Activated naive CD8-positive, alpha-beta T cell treated with anti-CD3 and anti-CD28 coated beads, Interleukin-2, amount 50 U/mL, for 16 hours (primary cell): Measurements from ENCODE around the gene ZC3H7B.

Experiments
- DNase-seq: peaks from one replicate; pipeline ENCODE4 v3.0.0-alpha.2; 2020; ENCODE audit warnings: low read depth, low spot score

ZC3H7B gene

GRCh38 chr22:41353862-41354575, 52.7 kb downstream of the ZC3H7B start:
- no peak for DNase-seq

DNA sequence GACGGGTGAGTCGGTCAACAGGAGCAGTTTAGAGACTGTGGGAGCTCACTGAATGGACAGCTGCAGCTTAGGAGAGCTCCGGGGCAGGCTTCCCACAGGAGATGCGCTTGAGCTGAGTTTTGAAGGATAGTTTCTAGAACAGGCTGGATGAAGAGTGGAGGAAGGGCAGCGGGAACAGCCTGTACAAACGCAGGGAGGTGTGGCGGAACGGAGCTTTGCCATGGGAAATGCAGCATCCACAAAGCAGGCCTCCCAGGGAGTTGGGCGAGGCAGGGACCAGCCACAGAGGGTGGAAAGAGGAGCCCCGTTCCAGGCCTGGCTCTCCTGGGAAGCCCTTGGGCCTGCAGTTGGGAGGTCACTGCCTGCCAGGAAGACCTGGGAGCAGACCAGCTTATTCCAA, 53.7 kb downstream of the ZC3H7B start:
- no peak for DNase-seq

DNA sequence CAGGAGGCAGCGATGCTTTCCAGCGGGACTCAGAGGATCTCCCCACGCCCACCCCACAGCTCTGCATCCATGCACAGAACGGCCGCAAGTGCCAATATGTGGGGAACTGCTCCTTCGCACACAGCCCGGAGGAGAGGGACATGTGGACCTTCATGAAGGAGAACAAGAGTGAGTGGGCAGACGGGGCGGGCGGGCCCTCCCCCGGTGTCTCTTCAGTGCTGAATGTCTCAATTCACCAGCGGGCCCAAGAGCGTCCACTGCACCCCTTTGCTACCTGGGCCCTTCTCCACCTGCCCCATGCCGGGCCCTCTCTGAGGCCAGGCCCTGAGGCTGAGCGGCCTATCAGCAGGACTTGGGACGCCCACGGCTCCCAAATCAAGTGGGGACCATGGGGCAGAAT, 54.6 kb downstream of the ZC3H7B start:
- DNase-seq, result no peak

GRCh38 chr22:41356430-41357028, 55.2 kb downstream of the ZC3H7B start:
- no peak for DNase-seq

DNA sequence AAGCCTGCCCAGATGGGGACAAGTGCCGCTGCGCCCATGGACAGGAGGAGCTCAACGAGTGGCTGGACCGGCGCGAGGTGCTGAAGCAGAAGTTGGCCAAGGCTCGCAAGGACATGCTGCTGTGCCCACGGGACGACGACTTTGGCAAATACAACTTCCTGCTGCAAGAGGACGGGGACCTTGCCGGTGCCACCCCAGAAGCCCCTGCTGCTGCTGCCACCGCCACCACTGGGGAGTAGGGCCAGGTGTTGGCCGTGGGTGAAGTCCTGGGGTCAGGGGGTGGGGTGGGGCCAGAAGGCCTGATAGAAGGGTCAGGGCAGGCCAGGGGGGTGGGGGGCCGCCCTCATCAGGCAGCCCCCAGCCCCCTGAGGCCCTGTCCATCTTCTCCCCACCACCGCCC, 55.9 kb downstream of the ZC3H7B start:
- DNase-seq, result no peak

GRCh38 chr22:41358927-41359326, 57.6 kb downstream of the ZC3H7B start:
- DNase-seq, result no peak

DNA sequence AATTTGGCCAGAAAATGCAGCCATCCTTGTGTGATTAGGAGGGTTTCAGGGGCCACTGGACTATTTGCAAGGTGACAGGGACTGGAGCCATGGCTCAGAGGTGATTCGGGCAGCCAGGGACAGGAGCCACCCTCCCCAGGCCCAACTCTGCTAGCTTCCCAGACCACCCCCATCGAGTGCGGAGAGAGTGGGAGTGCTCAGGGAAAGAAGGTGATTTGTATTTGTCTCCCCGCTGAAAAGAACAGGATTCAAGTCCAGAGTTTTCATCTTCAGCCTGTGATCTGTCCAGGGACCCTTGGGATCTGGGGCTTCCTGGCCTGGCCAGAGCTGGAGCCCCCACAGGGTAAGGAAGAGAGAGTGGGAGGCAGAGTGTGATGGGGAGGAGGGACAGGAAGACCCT, 58.1 kb downstream of the ZC3H7B start:
- no peak for DNase-seq

GRCh38 chr22:41360126-41360525, 58.8 kb downstream of the ZC3H7B start:
- DNase-seq, result no peak

DNA sequence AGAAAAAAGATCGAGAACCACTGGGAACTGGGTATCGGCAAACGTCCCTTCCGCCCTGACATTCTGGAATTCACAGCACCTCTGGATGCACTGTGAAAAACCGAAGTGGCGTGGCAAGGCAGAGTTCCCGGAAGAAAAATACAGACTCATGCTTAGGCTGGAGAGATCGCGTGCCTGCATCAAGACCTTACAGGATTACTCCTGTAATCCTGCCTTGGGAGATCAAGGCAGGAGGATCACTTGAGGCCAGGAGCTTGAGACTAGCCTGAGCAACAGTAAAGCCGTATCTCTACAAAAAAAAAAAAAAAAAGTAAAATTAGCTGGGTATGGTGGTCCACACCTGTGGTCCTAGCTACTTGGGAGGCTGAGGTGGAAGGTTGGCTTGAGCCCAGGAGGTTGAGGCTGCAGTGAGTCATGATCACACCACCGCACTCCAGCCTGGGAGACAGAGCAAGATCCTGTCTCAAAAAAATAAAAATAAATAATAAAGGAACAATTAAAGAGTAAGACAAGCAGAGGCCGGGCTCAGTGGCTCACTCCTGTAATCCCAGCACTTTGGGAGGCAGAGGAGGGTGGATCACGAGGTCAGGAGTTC, 60.5 kb downstream of the ZC3H7B start:
- no peak for DNase-seq

GRCh38 chr22:41362615-41363014, 61.3 kb downstream of the ZC3H7B start:
- DNase-seq, result no peak

DNA sequence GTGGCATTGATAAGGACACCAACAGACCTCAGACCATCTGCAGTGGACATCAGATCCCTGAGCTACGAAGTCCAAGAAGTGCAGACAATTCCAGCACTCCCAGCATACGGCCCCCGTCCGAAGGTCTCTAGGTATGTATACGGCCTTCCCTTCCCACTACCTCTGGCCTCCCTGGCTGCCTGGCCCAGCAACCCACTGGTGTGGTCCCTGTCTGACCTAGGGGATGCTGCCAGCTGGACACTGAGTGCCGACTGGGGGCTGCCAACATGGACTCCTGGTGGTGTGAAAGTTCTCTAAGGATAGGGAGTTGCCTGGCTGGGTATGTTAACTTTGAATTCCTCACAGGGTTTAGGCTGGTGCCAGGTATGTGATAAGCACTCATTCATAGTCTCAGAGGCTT, 62.9 kb downstream of the ZC3H7B start:
- no peak for DNase-seq

- DNase-seq, result no peak
Measured at GRCh38 chr22:41364955-41365354, 63.6 kb downstream of the ZC3H7B start.

- no peak for DNase-seq
Measured at GRCh38 chr22:41365425-41365824, 64.1 kb downstream of the ZC3H7B start.

- DNase-seq, result no peak
Measured at GRCh38 chr22:41366323-41367029, 65.2 kb downstream of the ZC3H7B start.

GRCh38 chr22:41367039-41367679, 65.8 kb downstream of the ZC3H7B start:
- no peak for DNase-seq

DNA sequence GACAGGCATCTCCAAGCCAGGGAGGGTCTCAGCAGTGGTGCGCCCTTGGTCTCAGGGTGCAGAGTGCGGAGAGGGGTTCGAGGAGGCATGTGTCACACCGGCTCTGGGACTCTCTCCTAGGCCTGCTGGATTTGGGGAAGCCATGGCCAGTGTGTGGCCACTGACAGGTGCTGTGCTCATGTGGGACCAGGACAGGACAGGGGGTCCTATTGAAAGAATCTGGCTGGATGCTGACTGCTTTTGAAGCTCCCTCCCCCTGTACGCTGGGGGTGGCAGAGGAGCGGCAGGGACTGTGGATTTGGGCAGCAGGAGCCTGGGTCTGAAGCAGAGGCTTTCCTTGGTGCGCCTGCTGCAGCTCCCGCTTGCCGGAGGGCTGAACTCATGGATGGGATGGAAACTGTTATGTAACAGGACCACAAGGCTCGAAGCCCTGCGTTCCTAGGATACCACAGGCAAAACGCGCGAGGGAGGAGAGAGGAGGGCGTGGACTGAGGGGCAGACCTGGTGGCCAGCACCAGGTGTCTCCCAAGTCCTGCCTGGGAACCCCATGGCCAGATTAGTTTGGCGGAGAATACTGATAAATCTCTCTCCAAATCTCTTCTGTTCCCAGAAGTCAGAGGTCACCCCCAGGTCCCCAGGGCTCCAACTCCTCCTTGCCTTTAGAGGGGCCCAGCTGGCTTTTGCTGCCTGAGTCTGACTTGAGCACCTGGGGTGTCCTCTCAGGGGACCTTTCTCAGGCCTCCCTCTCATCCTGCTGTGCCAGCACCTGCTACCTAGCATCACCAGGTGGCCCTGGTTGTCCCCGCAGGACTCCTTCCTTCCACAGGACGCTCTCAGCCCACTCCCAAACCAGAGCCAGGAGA, 66.6 kb downstream of the ZC3H7B start:
- no peak for DNase-seq

GRCh38 chr22:41368543-41369423, 67.5 kb downstream of the ZC3H7B start:
- no peak for DNase-seq

GRCh38 chr22:41369424-41369745, 68.1 kb downstream of the ZC3H7B start:
- DNase-seq, result no peak

DNA sequence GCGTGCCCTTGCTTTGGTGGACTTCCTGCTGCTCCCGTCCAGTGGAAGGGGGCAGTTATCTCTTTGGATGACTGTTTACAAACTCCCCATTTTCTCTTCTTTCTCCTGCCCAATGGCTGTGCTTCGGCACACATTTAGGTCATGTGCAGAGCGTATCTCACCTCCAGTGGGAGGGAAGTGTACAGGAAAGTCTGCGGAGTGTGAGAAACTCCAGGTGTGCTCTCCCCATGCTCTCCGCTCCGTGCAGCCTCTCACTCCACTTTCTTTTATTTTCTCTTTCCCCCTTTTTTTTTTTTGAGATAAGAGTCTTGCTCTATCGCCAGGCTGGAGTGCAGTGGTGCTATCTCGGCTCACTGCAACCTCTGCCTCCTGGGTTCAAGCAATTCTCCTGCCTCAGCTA, 68.5 kb downstream of the ZC3H7B start:
- DNase-seq, result no peak

DNA sequence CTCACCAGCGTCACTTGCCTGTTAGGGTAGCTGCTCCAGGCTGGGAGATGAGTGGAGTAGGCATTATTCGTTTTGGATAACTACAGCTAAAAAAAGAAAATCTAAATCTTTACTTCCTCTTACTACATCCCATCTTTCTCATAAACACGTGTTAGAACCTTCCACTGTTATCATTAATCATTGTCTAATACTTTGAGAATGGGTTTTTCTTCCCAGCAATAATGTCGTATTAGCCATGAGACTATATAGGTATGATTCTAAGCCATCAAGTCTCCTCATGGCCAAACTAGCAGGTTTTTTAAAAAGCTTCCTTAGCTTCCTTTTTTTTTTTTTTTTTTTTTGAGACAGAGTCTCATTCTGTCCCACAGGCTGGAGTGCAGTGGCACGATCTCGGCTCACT, 76.5 kb downstream of the ZC3H7B start:
- DNase-seq, result no peak
